Breast epithelium (tissue), 4 donors: ENCODE results near the gene BMAL1. TPM values are rescaled to one million over a fixed set of nuclear protein-coding genes. Genes with fewer than 3 reads are reported as not detected.

Experiments used
- DNase-seq, 2 donors: peaks; one replicate each; pipeline ENCODE4 v3.0.0-alpha.2; 2019; ENCODE audit warnings: low spot score in 2 of 2
- H3K27ac ChIP-seq, 2 donors: fragments of 200-600 bp; sonication (generic) in 1 of 2; one replicate each; pipeline ENCODE4 v1.5.1; 2016 to 2019; ENCODE audit warnings: mild to moderate bottlenecking in 1 of 2
- H3K27me3 ChIP-seq, 2 donors: fragments of 200-600 bp; sonication (generic) in 1 of 2; one replicate each; pipeline versions ENCODE4 v1.5.1 to v1.6.0; 2017 to 2019; ENCODE audit warnings: control low read depth in 1 of 2, mild to moderate bottlenecking in 1 of 2
- H3K36me3 ChIP-seq: fragments of 200-600 bp; one replicate; pipeline ENCODE4 v1.5.1; 2019
- H3K4me1 ChIP-seq, 2 donors: fragments of 200-600 bp; sonication (generic); one replicate each; pipeline ENCODE4 v1.5.1; 2016 to 2019; ENCODE audit warnings: control low read depth in 1 of 2
- H3K4me3 ChIP-seq, 3 donors: fragments of 200-600 bp; sonication (generic); 1 replicate in 2 of 3; 2 replicates in 1 of 3; pipeline ENCODE4 v1.5.1; 2016 to 2019; ENCODE audit warnings: mild to moderate bottlenecking in 3 of 3, moderate library complexity in 2 of 3
- H3K9me3 ChIP-seq, 2 donors: fragments of 200-600 bp; sonication (generic) in 1 of 2; one replicate each; pipeline ENCODE4 v1.5.1; 2016 to 2019; ENCODE audit warnings: control low read depth in 1 of 2
- CTCF ChIP-seq, 3 donors: fragments of 450-650 bp; IDR thresholded peaks; one replicate each; pipeline ENCODE4 v1.5.1; 2016 to 2017; ENCODE audit warnings: antibody characterized with exemption in 3 of 3, mild to moderate bottlenecking in 3 of 3, moderate library complexity in 3 of 3
- POLR2A ChIP-seq: fragments of 450-650 bp; IDR thresholded peaks from one replicate; pipeline ENCODE4 v1.6.1; 2016; ENCODE audit warnings: antibody characterized with exemption, mild to moderate bottlenecking, moderate library complexity
- POLR2AphosphoS5 ChIP-seq, 3 donors: sonication (generic); formaldehyde crosslinking; IDR thresholded peaks; one replicate each; pipeline ENCODE4 v1.6.1; 2017; ENCODE audit warnings: antibody characterized with exemption in 3 of 3
- intact Hi-C: fragments of 100-400 bp; cut with DNase I; formaldehyde crosslinking; loops from one replicate; pipeline ENCODE4 v1.15.1; 2023; ENCODE audit warnings: low total_unique reads
- total RNA-seq, 3 donors: library from RNA; depleted of rRNA; stranded (reverse); fragments of >200 nt; gene quantifications; one replicate each; pipeline ENCODE4 v1.1.0, GENCODE V29; 2016

The BMAL1 gene
- total RNA-seq, 3 donors from 2014 or later, result 42.0 to 57.5 (median 48.8) TPM

DNA sequence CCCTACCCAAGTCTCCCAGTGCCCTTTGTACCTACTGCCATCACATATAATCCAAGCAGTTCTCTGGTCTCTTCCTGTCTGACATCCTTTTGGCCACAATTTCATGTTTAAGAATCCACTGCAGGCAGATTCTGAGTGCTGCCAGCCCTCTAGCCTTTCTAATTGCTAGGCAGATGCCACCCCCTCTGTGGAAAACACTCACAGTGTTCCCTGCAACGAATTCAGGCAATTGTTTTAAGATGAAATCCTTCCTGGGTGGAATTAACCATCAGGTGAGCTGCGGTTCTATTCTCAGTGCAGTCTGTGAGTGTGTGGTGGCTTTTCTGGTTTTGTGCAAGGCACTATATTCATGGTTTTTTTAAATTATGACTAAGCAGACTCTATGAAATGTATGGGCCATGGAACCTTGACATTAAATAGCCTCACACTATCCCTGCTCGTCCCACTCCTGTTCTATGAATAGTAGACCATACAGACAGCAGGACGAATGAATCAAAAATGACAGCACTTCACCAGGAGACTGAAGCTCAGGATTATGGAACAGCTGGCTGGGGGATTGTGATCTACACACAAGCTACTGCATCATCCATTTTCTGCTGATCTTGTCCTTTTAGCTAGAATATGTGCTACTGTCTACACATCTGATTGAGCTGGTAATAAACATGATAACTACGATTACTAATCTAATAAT is 29.8 kb upstream of the BMAL1 start:
- no peaks in the 10 kb centered on the region for H3K4me1 ChIP-seq
- H3K27ac ChIP-seq, result no peak overlapping the region
- H3K36me3 ChIP-seq, result no peaks in the 10 kb centered on the region
- DNase-seq, result no peak
- intact Hi-C loops, result no loop called here
- no peak for TF ChIP-seq POLR2AphosphoS5 (IDR thresholded peaks at IDR 0.05)
- TF ChIP-seq POLR2A, result no peak
- no peak for TF ChIP-seq CTCF (IDR thresholded peaks at IDR 0.05)
- no peaks in the 10 kb centered on the region for H3K9me3 ChIP-seq
- H3K27me3 ChIP-seq, result no peaks in the 10 kb centered on the region
- no peak overlapping the region for H3K4me3 ChIP-seq

- H3K27ac ChIP-seq, result no peak overlapping the region
- no peaks in the 10 kb centered on the region for H3K27me3 ChIP-seq
- intact Hi-C loops, result no loop called here
- no peak for TF ChIP-seq CTCF (IDR thresholded peaks at IDR 0.05)
- no peak for TF ChIP-seq POLR2AphosphoS5 (IDR thresholded peaks at IDR 0.05)
- TF ChIP-seq POLR2A, result no peak
- no peaks in the 10 kb centered on the region for H3K4me1 ChIP-seq
- no peaks in the 10 kb centered on the region for H3K9me3 ChIP-seq
- H3K4me3 ChIP-seq, result no peak overlapping the region
- H3K36me3 ChIP-seq, result no peaks in the 10 kb centered on the region
- no peak for DNase-seq
These were observed 28.4 kb upstream of the BMAL1 start for GRCh38 chr11:13249177-13249576.

DNA sequence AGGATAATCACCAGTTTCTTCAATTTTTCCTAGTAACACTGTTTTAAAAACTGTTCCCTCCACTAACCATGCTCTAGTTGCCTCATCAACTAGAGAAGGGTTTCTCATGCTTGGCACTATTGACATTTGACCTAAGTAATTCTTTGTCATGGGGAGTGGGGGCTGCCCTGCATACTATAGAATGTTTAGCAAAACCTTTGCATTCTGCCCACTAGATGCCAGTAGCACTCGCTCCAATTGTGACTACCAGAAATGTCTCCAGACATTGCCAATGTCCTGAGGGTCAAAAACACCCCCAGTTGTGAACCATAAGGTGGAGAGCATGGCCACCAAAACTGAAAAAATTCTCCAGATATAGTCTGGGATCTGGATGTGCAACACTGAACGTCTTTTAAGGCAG is 27.6 kb upstream of the BMAL1 start:
- no peak overlapping the region for H3K27ac ChIP-seq
- no peaks in the 10 kb centered on the region for H3K36me3 ChIP-seq
- no peaks in the 10 kb centered on the region for H3K27me3 ChIP-seq
- no peaks in the 10 kb centered on the region for H3K4me1 ChIP-seq
- no peak for DNase-seq
- H3K4me3 ChIP-seq, result no peak overlapping the region
- H3K9me3 ChIP-seq, result no peaks in the 10 kb centered on the region
- TF ChIP-seq CTCF (IDR thresholded peaks at IDR 0.05), result no peak
- TF ChIP-seq POLR2AphosphoS5 (IDR thresholded peaks at IDR 0.05), result no peak
- TF ChIP-seq POLR2A, result no peak
- intact Hi-C loops, result no loop called here

- Histone ChIP-seq H3K9me3 (no peaks in the 10 kb centered on the region), H3K27me3 (no peaks in the 10 kb centered on the region), H3K4me3 (no peak overlapping the region), H3K4me1 (no peaks in the 10 kb centered on the region), H3K36me3 (no peaks in the 10 kb centered on the region), H3K27ac (no peak overlapping the region)
- TF ChIP-seq CTCF (IDR thresholded peaks at IDR 0.05), result no peak
- TF ChIP-seq POLR2AphosphoS5 (IDR thresholded peaks at IDR 0.05), result no peak
- TF ChIP-seq POLR2A, result no peak
- intact Hi-C loops, result no loop called here
- no peak for DNase-seq
These were observed 25.6 kb upstream of the BMAL1 start for GRCh38 chr11:13251966-13252365.

- Histone ChIP-seq H3K4me1 (no peaks in the 10 kb centered on the region), H3K27me3 (no peaks in the 10 kb centered on the region), H3K4me3 (no peak overlapping the region), H3K9me3 (no peaks in the 10 kb centered on the region), H3K36me3 (no peaks in the 10 kb centered on the region), H3K27ac (no peak overlapping the region)
- DNase-seq, result no peak
- TF ChIP-seq POLR2AphosphoS5 (IDR thresholded peaks at IDR 0.05) (no peak), CTCF (IDR thresholded peaks at IDR 0.05) (no peak), POLR2A (no peak)
- intact Hi-C loops, result no loop called here
These were observed 25.2 kb upstream of the BMAL1 start for GRCh38 chr11:13252438-13252837.
